GM12873 (cell line): Measurements from ENCODE around the gene SELENOS.

Experiments used
- TF ChIP-seq, protein P1 (sequence below): IDR thresholded peaks from 2 replicates; pipeline ENCODE4 v1.5.1; 2012; ENCODE audit warnings: low read depth, mild to moderate bottlenecking, moderate library complexity, low read length, control low read depth; ENCODE audit not compliant: insufficient read depth; ENCODE audit errors: missing control alignments

Gene SELENOS

DNA sequence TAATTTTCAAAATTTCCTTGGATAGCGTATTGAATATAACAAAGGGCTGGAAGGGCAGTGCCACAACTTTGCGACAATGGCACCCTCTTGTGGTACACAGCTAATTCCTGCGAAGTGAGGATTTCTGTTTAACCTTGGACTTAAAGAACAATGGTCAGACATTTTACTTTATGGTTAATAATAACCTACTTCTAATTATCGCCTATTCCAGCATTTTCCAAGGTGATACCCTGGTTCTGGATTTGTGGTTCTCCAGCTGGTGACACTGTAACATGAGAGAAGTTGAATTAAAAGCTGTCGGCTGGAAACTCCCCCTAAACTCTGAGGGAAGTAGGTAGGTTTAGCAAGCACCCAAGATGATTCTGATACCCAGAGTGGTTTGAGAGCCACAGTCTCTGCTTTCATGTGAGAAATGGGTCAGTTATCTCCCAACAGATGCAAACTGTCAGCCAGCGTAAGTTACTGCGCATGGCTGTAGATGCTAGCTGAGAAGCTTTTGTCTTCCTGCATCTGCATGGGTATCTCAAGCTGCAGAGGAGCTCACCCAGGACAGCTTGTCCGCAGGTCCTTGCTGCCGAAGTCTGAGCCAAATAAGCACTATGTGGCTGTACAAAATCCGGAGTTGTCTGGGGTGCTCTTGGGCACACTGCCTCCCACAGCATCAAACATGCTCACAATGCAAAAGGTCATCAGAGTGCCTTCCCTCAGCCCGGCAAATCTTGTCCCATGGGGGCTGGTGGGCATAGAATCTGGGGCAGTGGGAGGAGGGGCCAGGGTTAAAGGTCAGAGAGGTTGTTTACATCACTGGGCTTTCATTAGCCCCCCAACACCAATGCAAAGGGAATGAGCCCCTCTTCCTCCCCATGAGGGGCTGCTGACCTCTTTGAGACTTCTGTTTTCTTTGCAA lies 18.8 kb downstream of the SELENOS start:
- TF ChIP-seq, protein P1, sequence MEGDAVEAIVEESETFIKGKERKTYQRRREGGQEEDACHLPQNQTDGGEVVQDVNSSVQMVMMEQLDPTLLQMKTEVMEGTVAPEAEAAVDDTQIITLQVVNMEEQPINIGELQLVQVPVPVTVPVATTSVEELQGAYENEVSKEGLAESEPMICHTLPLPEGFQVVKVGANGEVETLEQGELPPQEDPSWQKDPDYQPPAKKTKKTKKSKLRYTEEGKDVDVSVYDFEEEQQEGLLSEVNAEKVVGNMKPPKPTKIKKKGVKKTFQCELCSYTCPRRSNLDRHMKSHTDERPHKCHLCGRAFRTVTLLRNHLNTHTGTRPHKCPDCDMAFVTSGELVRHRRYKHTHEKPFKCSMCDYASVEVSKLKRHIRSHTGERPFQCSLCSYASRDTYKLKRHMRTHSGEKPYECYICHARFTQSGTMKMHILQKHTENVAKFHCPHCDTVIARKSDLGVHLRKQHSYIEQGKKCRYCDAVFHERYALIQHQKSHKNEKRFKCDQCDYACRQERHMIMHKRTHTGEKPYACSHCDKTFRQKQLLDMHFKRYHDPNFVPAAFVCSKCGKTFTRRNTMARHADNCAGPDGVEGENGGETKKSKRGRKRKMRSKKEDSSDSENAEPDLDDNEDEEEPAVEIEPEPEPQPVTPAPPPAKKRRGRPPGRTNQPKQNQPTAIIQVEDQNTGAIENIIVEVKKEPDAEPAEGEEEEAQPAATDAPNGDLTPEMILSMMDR, result peak; percentile 73

DNA sequence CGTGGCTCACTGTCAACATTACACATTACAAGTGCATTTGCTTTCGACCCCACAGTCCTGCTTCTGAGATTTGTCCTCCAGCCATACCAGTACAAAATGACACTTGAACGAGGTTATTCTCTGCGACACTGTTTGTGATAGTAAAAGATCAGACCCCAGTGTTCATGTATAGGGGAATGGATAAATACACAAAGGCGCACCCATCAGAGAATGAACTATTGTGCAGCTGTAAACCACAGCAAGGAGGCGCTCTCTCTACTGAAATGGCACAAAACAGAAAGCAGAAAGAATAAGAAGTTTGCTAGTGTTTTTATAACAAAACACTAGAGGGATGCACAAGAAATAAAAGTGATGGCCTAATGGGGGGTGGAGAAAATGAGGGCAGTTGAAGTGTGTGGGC lies 20.5 kb downstream of the SELENOS start:
- TF ChIP-seq, protein P1, result peak; percentile 60

DNA sequence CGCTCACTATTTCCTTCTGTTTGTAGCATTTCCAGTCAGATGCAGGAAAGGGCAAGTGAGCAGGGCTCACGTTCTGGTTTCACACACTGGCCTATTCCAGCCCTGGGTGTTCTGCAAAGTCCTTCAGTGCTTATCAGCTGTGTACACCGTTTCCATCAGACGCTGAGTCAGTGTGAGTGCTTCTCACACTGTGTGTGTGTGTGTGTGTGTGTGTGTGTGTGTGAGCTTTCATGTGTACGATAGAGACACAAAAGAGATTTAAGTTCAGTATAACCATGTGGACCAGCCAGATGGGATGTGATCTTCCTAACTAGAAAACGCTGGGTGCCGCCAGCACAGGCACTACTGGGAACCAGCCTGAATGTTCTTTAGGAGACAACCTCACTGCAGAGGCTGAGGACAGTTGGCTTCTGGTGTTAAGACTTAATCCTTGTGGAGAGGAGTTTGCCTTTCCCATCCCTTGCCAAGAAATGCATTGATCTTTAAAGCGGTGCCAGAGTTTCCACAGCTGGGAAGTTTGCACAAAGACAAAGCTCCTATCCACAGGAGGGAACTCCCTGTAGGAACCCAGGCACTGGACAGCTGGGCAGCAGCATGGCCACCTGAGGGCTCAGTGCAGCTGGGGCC lies 21.6 kb downstream of the SELENOS start:
- TF ChIP-seq, protein P1, result no peak

DNA sequence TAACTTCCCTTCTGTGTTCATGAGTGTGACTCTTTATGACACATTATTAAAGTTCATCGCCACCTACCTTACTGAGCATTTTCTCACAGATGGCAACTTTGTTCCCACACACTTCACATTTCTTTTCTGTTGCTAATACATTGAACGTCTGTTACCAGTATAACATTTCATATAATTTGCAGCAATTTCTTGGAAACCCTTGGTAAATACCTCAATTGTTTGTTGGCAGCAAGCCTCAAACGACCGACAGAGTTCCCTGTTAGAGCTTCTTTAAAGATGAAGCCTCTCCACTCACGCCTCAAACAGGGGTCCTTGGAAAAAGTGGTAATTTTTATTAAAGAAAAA lies 22.3 kb downstream of the SELENOS start:
- TF ChIP-seq, protein P1, result no peak

DNA sequence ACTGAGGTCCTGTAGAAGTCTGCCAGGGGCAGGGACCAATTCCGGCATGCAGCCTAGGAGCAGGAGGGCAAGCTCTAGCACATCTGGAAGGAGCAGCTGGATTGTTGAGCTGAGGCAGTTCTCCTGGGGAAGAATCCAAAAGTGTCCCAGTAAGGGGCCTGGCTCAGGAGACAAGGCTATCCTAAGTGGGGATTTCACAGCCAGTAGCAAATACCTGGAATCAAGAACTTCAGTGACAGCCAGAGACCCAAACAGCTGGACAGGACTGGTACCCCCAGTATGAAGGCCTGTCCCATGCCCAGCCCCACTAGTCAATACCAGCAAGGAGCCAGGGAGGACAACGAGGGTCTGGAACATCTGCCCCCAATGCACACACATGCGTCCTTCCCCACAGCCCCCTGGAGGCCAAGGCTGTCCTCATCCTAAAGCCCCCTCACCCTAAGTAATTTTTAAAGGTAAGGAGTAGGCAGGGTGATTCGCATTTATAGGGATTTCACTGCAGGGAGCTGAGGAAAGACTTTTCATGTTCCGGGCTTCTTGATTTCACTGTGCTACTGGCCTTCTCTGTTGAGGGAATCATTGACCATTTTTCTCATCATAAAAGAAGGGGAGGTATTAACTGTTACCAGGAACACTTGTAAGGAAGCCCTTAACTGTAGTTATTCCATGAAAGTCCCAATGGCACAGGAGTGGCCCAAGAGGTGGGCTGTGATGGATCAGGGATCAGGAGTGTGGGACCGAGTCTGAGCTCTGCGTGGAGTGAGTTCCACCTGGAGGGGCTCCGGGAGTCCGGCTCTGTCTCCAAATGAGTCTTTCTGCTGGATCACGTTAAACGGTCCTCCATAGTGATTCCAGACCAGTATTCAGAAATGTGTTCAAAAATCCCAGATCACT lies 22.9 kb downstream of the SELENOS start:
- TF ChIP-seq, protein P1, result no peak

DNA sequence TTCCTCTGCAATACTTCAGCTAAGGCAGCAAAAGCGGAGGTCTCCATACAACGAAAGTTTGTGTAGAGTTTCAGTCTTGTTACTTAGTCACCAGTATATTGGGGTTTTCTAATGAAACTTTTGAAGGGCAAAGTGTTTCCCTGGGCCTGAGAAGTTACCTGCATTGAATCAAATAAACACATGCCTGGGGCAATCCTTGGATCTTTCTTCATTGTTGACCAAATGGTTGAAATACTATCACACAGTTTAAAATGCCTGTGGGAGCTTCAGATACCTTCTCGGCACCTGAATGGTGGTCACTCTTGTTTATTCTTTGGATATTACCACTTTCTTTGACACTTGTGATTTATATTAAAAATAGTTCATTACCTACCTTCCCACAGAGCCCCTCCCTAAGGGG lies 24.4 kb downstream of the SELENOS start:
- TF ChIP-seq, protein P1, result no peak
